Duodenal mucosa (tissue), 2 donors: ENCODE data around the gene RDH11.
"Not testable (repeated sequence)": the region's sequence is repeated elsewhere in the genome, so short reads cannot be mapped to it uniquely, and the experiment has no call there.

Experiments used
- H3K27ac ChIP-seq: one replicate; pipeline ENCODE4 v1.7.0; 2013; ENCODE audit warnings: low read depth, low read length
- H3K27me3 ChIP-seq, 2 donors: one replicate each; pipeline ENCODE4 v1.7.0; 2013; ENCODE audit warnings: low read length in 2 of 2, control low read depth in 1 of 2; ENCODE audit not compliant: insufficient read depth in 2 of 2, control insufficient read depth in 1 of 2
- H3K36me3 ChIP-seq, 2 donors: one replicate each; pipeline ENCODE4 v1.7.0; 2013; ENCODE audit warnings: low read length in 2 of 2, control low read depth in 1 of 2; ENCODE audit not compliant: insufficient read depth in 2 of 2, control insufficient read depth in 1 of 2
- H3K4me1 ChIP-seq, 2 donors: one replicate each; pipeline ENCODE4 v1.7.0; 2013; ENCODE audit warnings: low read length in 2 of 2, control low read depth in 1 of 2; ENCODE audit not compliant: insufficient read depth in 2 of 2, control insufficient read depth in 1 of 2
- H3K4me3 ChIP-seq, 2 donors: one replicate each; pipeline ENCODE4 v1.7.0; 2013; ENCODE audit warnings: low read length in 2 of 2, low read depth in 1 of 2
- H3K9ac ChIP-seq, 2 donors: one replicate each; pipeline ENCODE4 v1.7.0; 2013; ENCODE audit warnings: low read length in 2 of 2, low read depth in 1 of 2
- H3K9me3 ChIP-seq, 2 donors: one replicate each; pipeline ENCODE4 v1.7.0; 2013; ENCODE audit warnings: low read length in 2 of 2, control low read depth in 1 of 2; ENCODE audit not compliant: control insufficient read depth in 1 of 2

Gene RDH11

GRCh38 chr14:67705211-67705610, 9.6 kb upstream of the RDH11 start:
- H3K4me3 ChIP-seq = no peak overlapping the region
- no peak overlapping the region for H3K9ac ChIP-seq
- H3K27ac ChIP-seq = no peak overlapping the region

GRCh38 chr14:67704484-67705089, 9.0 kb upstream of the RDH11 start:
- no peak overlapping the region for H3K27ac ChIP-seq
- no peaks in the 10 kb centered on the region for H3K36me3 ChIP-seq
- no peak overlapping the region for H3K9ac ChIP-seq

More at GRCh38 chr14:67705211-67705610, 9.6 kb upstream of the RDH11 start:
- H3K9me3 ChIP-seq = peaks cover under 1 to 2% of the 10 kb centered on the region in 2 donors
- H3K4me1 ChIP-seq = no peaks in the 10 kb centered on the region
- no peaks in the 10 kb centered on the region for H3K27me3 ChIP-seq
- no peaks in the 10 kb centered on the region for H3K36me3 ChIP-seq

GRCh38 chr14:67703997-67704396, 8.4 kb upstream of the RDH11 start:
- H3K36me3 ChIP-seq = no peaks in the 10 kb centered on the region
- H3K27me3 ChIP-seq = no peaks in the 10 kb centered on the region
- H3K27ac ChIP-seq = no peak overlapping the region
- no peak overlapping the region for H3K9ac ChIP-seq
- no peaks in the 10 kb centered on the region for H3K4me1 ChIP-seq
- H3K9me3 ChIP-seq = no peaks in the 10 kb centered on the region
- no peak overlapping the region for H3K4me3 ChIP-seq

More at GRCh38 chr14:67704484-67705089, 9.0 kb upstream of the RDH11 start:
- H3K4me1 ChIP-seq = no peaks in the 10 kb centered on the region
- H3K27me3 ChIP-seq = no peaks in the 10 kb centered on the region
- H3K9me3 ChIP-seq = no peaks in the 10 kb centered on the region
- no peak overlapping the region for H3K4me3 ChIP-seq

- H3K27me3 ChIP-seq, H3K4me3 ChIP-seq, H3K27ac ChIP-seq, H3K4me1 ChIP-seq, H3K9ac ChIP-seq, H3K9me3 ChIP-seq, H3K36me3 ChIP-seq: not testable (repeated sequence)
These were observed 5.9 kb upstream of the RDH11 start, which contains the start of gene RDH12 for GRCh38 chr14:67701492-67701891. Gene RDH12 (plus strand): TSS chr14:67701886. CDS start chr14:67722643, 20,757 bp downstream.

GRCh38 chr14:67698179-67698578, 2.6 kb upstream of the RDH11 start:
- Histone ChIP-seq H3K36me3 (no peaks in the 10 kb centered on the region), H3K9me3 (no peaks in the 10 kb centered on the region), H3K4me3 (no peak overlapping the region), H3K9ac (no peak overlapping the region), H3K27ac (no peak overlapping the region), H3K4me1 (peaks cover 5 to 7% of the 10 kb centered on the region in 2 donors), H3K27me3 (no peaks in the 10 kb centered on the region)

GRCh38 chr14:67697006-67697405, 1.4 kb upstream of the RDH11 start:
- Histone ChIP-seq H3K27ac (no peak overlapping the region), H3K9ac (no peak overlapping the region), H3K36me3 (peaks cover 4% of the 10 kb centered on the region in 2 donors), H3K4me3 (no peak overlapping the region), H3K4me1 (peaks cover 5 to 7% of the 10 kb centered on the region in 2 donors), H3K9me3 (no peaks in the 10 kb centered on the region), H3K27me3 (no peaks in the 10 kb centered on the region)

- peak overlapping the region; percentile 68 for H3K27ac ChIP-seq
- peaks cover 21 to 24% of the 10 kb centered on the region in 2 donors for H3K36me3 ChIP-seq
- H3K9ac ChIP-seq = peak overlapping the region; percentile 78
- no peaks in the 10 kb centered on the region for H3K9me3 ChIP-seq
- peak overlapping the region; percentile 68 to 98 for H3K4me3 ChIP-seq
- H3K27me3 ChIP-seq = no peaks in the 10 kb centered on the region
- H3K4me1 ChIP-seq = peaks cover 5 to 7% of the 10 kb centered on the region in 2 donors
These were observed 672 bp downstream of the RDH11 start for GRCh38 chr14:67694791-67695393.

- H3K27ac ChIP-seq = no peak overlapping the region
- H3K9me3 ChIP-seq = no peaks in the 10 kb centered on the region
- peaks cover 5 to 7% of the 10 kb centered on the region in 2 donors for H3K4me1 ChIP-seq
- H3K9ac ChIP-seq = no peak overlapping the region
- peaks cover 33 to 62% of the 10 kb centered on the region in 2 donors for H3K36me3 ChIP-seq
- H3K4me3 ChIP-seq = no peak overlapping the region
- H3K27me3 ChIP-seq = no peaks in the 10 kb centered on the region
These were observed 5.6 kb downstream of the RDH11 start for GRCh38 chr14:67690011-67690410.

GRCh38 chr14:67683842-67684241, 11.7 kb downstream of the RDH11 start:
- H3K36me3 ChIP-seq = peaks cover 13 to 42% of the 10 kb centered on the region in 2 donors
- no peak overlapping the region for H3K4me3 ChIP-seq
- H3K4me1 ChIP-seq = no peaks in the 10 kb centered on the region

GRCh38 chr14:67680941-67681340, 14.6 kb downstream of the RDH11 start:
- Histone ChIP-seq H3K27me3 (no peaks in the 10 kb centered on the region), H3K27ac (no peak overlapping the region), H3K9me3 (no peaks in the 10 kb centered on the region), H3K4me1 (no peaks in the 10 kb centered on the region), H3K4me3 (no peak overlapping the region), H3K36me3 (peaks cover 7 to 34% of the 10 kb centered on the region in 2 donors), H3K9ac (no peak overlapping the region)

More at GRCh38 chr14:67683842-67684241, 11.7 kb downstream of the RDH11 start:
- H3K27ac ChIP-seq = no peak overlapping the region
- no peaks in the 10 kb centered on the region for H3K27me3 ChIP-seq
- H3K9me3 ChIP-seq = no peaks in the 10 kb centered on the region
- H3K9ac ChIP-seq = no peak overlapping the region
